HK-2 (cell line): ENCODE results near the gene RHOXF1.
"Not testable (repeated sequence)": the region's sequence is repeated elsewhere in the genome, so short reads cannot be mapped to it uniquely, and the experiment has no call there.

ENCODE experiments used
- DNase-seq: peaks from one replicate; pipeline ENCODE4 v3.0.0-alpha.2; 2018; ENCODE audit not compliant: unreplicated experiment

RHOXF1 gene

GRCh38 chrX:120115438-120115963 lies at the start of gene RHOXF1:
Gene RHOXF1 (minus strand): TSS chrX:120115913. CDS start chrX:120115862, 51 bp downstream.
- no peak for DNase-seq

- not testable (repeated sequence) for DNase-seq
Measured at GRCh38 chrX:120159086-120159485, 43.4 kb upstream of the RHOXF1 start.

GRCh38 chrX:120158313-120158712 lies 42.6 kb upstream of the RHOXF1 start, which contains the start of gene RHOXF2:
Gene RHOXF2 (plus strand): TSS chrX:120158613. CDS start chrX:120158751, 138 bp downstream.
- DNase-seq, result not testable (repeated sequence)

DNA sequence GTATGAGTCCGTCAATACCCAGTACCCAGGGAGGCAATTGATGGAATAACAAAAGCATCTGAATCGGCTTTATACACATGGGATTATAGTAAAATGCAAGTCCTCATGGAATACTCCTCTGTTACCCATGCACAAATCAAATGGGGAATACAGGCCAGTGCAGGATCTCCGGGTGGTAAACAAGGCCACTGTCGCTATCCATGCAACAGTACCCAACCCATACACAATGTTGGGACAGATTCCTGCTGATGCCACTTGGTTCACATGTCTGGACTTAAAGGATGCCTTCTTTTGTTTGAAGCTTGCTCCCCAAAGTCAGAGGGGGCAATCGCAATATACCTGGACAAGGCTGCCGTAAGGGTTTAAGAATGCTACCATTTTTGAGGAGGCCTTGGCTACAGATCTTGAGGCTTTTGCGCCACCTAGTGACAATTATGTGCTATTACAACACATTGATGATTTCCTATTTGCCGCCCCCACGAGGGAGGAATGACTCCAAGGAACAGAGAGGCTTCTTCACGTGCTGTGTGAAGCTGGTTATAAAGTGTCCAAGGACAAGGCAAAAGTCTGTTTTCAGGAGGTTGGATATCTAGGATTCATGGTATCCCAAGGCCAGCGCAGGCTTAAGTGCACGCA lies 34.5 kb upstream of the RHOXF1 start:
- not testable (repeated sequence) for DNase-seq

GRCh38 chrX:120147537-120147936 lies 31.8 kb upstream of the RHOXF1 start:
- DNase-seq, result no peak

- DNase-seq, result not testable (repeated sequence)
Measured at GRCh38 chrX:120146323-120146722, 30.6 kb upstream of the RHOXF1 start.

GRCh38 chrX:120145295-120145925 lies 29.7 kb upstream of the RHOXF1 start:
- no peak for DNase-seq

- DNase-seq, result no peak
Measured at GRCh38 chrX:120144178-120144844, 28.6 kb upstream of the RHOXF1 start.

- no peak for DNase-seq
Measured at GRCh38 chrX:120140293-120140981, 24.7 kb upstream of the RHOXF1 start.

GRCh38 chrX:120137439-120137838 lies 21.7 kb upstream of the RHOXF1 start:
- no peak for DNase-seq

- no peak for DNase-seq
Measured at GRCh38 chrX:120136840-120137239, 21.1 kb upstream of the RHOXF1 start.

DNA sequence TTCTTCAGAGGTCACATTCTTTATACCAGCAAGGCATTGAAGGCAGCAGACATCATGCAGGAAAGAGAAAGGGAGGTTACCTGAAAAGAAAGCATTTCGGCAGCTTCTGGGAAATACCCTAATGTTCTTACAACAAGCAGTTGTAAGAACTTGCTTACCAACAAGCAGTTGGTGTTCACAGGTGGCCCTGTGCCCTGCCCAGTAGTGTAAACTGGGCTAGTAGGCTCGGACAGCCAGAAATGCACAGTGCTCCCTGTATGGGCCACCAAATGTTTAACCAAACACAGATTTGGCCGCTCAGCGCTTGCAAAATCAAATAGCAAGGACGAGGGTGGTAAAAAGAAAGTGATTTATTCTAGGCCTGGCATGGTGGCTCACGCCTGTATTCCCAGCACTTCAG lies 20.4 kb upstream of the RHOXF1 start:
- DNase-seq, result no peak

- DNase-seq, result not testable (repeated sequence)
Measured at GRCh38 chrX:120128306-120128846, 12.7 kb upstream of the RHOXF1 start.

GRCh38 chrX:120125444-120125843 lies 9.7 kb upstream of the RHOXF1 start:
- no peak for DNase-seq

DNA sequence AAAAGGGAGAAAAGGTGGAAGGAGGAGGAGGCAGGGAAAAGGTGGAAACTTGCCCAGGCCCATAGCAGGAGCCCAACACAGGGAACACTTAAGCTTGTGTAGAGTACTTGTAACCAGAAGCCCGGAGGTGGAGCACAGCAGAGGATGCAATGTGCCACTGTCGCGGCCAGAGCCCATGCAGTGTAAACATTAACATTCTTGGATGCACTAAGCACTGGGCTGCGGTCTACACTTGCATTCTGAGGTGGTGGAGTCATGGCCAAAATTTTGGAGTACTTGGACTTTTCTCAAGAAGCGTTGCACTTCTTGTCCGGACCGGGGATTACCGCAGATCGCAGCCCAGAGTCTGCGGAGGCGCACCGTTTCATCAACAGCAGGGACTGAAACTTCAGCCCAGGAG lies 4.5 kb upstream of the RHOXF1 start:
- DNase-seq, result peak; percentile 10

DNA sequence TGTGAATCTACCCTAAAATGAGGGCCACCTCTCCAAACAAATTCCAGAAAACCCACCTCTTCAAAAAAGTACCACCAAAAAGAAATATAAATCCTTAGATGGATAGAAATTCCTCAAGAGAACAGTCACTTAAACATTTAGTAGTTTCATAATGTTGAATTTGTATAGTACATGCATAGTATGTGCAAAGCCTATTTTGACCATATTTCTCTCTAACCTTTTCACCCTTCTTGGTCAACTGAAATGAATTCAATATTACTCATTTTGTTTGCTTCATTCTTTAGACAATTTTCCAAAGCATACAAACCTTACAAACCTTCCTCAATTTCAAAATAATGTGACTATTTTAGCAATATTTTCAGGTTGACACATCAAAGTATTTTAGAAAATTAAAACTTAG lies 4.1 kb downstream of the RHOXF1 start:
- DNase-seq, result no peak

DNA sequence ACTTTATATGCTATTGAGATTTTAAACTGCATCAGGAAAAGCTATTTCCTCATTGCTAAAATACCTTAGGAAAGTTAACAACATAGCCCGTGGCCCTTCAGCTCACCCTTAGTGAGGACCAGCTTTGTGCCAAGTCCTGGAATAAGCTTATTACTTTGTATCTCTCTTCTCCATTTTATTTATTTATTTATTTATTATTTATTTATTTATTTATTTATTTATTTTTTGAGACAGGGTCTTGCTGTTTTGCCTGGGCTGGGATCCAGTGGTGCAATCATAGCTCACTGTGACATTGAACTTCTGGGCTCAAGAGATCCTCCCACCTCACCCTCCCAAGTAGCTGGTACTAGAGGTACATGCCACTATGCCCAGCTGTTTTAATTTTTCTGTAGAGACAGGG lies 6.3 kb downstream of the RHOXF1 start:
- no peak for DNase-seq

- DNase-seq, result not testable (repeated sequence)
Measured at GRCh38 chrX:120104707-120105106, 11.0 kb downstream of the RHOXF1 start.

GRCh38 chrX:120101057-120101456 lies 14.7 kb downstream of the RHOXF1 start:
- not testable (repeated sequence) for DNase-seq

GRCh38 chrX:120090208-120090607 lies 25.5 kb downstream of the RHOXF1 start:
- DNase-seq, result no peak

GRCh38 chrX:120087289-120088017 lies 28.3 kb downstream of the RHOXF1 start:
- DNase-seq, result no peak
